ENCODE measurements around the gene PIGR. TPM values are rescaled to one million over a fixed set of nuclear protein-coding genes. Genes with fewer than 3 reads are reported as not detected.

The PIGR gene
- total and polyA plus RNA-seq, 2 of the 8 experiments (the other 6 are each of a cell fraction or from before 2014, with no cell fraction given) = not detected

GRCh38 chr1:206915030-206915735 is 31.1 kb downstream of the PIGR start:
- Histone ChIP-seq H2BK120ac (replicated peaks; ENCODE audit: low read depth, low read length) (no peak overlapping the region), H2BK12ac (ENCODE audit: low read depth, low read length) (no peak overlapping the region), H3K23me2 (ENCODE audit: low read depth, low read length) (no peaks in the 10 kb centered on the region; the same call in 1 of the 2 replicates), H3K23ac (ENCODE audit: insufficient read length) (no peak overlapping the region), H4K8ac (ENCODE audit: extremely low read depth, insufficient read depth, low read length) (no peak overlapping the region), H3K18ac (ENCODE audit: extremely low read depth, low read length) (no peak overlapping the region), H3K27me3 (replicated peaks in 1 of 4; ENCODE audit: control insufficient read depth in 3 of 4, extremely low read depth in 1 of 4, insufficient read depth in 3 of 4, low read length in 3 of 4) (peaks cover 2 to 6% (median 5%) of the 10 kb centered on the region in 4 experiments), H3K14ac (ENCODE audit: insufficient read length) (no peak overlapping the region), H3K56ac (replicated peaks; ENCODE audit: insufficient read length, low read depth, low read length) (no peak overlapping the region), H3K4ac (replicated peaks; ENCODE audit: insufficient read length, low read depth, low read length) (no peak overlapping the region), H2BK15ac (ENCODE audit: low read length) (no peak overlapping the region), H3K9me3 (ENCODE audit: insufficient read depth in 2 of 2, low read depth in 1 of 2, low read length in 1 of 2) (no peaks in the 10 kb centered on the region), H2AFZ (ENCODE audit: low read length) (no peak overlapping the region), H2BK5ac (ENCODE audit: low read depth, low read length) (no peak overlapping the region), H4K91ac (replicated peaks; ENCODE audit: insufficient read length, low read length) (no peak overlapping the region), H4K20me1 (replicated peaks in 1 of 2; ENCODE audit: control insufficient read depth in 1 of 2, insufficient read depth in 2 of 2, low read length in 2 of 2) (no peaks in the 10 kb centered on the region), H3K27ac (ENCODE audit: low read depth, low read length) (no peak overlapping the region), H3K4me1 (replicated peaks in 1 of 4; ENCODE audit: control insufficient read depth in 3 of 4, insufficient read depth in 4 of 4, low read length in 3 of 4) (no peaks in the 10 kb centered on the region), H3K4me2 (ENCODE audit: insufficient read depth in 1 of 2, low read depth in 2 of 2, low read length in 2 of 2) (no peak overlapping the region), H2AK5ac (ENCODE audit: low read depth, low read length) (no peak overlapping the region), H2BK20ac (ENCODE audit: low read length) (no peak overlapping the region), H3K4me3 (ENCODE audit: extremely low read depth in 1 of 4, insufficient read depth in 2 of 4, low read depth in 3 of 4, low read length in 4 of 4) (no peak overlapping the region), H3K36me3 (ENCODE audit: control insufficient read depth in 2 of 4, insufficient read depth in 4 of 4, low read length in 3 of 4) (no peaks in the 10 kb centered on the region), H3K79me1 (ENCODE audit: low read depth, low read length) (no peaks in the 10 kb centered on the region), H4K5ac (ENCODE audit: insufficient read length, low read depth, low read length) (no peak overlapping the region), H3K9ac (replicated peaks in 1 of 4; ENCODE audit: extremely low read depth in 1 of 4, low read depth in 3 of 4, low read length in 3 of 4) (no peak overlapping the region), H3K79me2 (ENCODE audit: control insufficient read depth in 1 of 2, insufficient read depth in 2 of 2, low read length in 2 of 2) (no peaks in the 10 kb centered on the region)
- WGBS, 2 experiments (ENCODE audit: extremely low coverage in 1 of 2, insufficient coverage in 1 of 2, insufficient read length in 1 of 2, insufficient replicate concordance in 2 of 2, low coverage in 1 of 2, low lambda C conversion rate in 2 of 2, missing lambda C conversion rate in 1 of 2) = 88% methylated on average over 15 of the region's 15 CpGs; no CpG with 5 or more reads in 1 of the 2 experiments
- ChIA-PET POLR2A (ENCODE audit: partially characterized antibody) (no interaction called here), CTCF (ENCODE audit: partially characterized antibody) (interaction anchor here (0.7 to 12.9 kb wide), 8 partner anchors 14 to 188 kb away, joined by 3 to 180 read pairs (median 22); no protein-coding TSS in a partner anchor)
- FAIRE-seq = no peak
- no peak for DNase-seq (ENCODE audit: low read depth in 1 of 2, low spot score in 2 of 2)
- no peak for TF ChIP-seq POLR2AphosphoS5 (IDR thresholded peaks at IDR 0.05; ENCODE audit: low read depth, low read length)
- TF ChIP-seq KDM5A (IDR thresholded peaks at IDR 0.05; ENCODE audit: low read length) = no peak
- no peak for TF ChIP-seq TAF7 (optimal IDR thresholded peaks at IDR 0.05; ENCODE audit: borderline replicate concordance, low read depth, low read length)
- TF ChIP-seq POU5F1 (IDR thresholded peaks at IDR 0.05; ENCODE audit: low read depth, low read length) = no peak
- no peak for TF ChIP-seq FOSL1 (IDR thresholded peaks at IDR 0.05; ENCODE audit: insufficient read depth, low read depth, low read length)
- TF ChIP-seq SUZ12 (IDR thresholded peaks at IDR 0.05; ENCODE audit: low read length) = no peak
- no peak for TF ChIP-seq KDM4A (IDR thresholded peaks at IDR 0.05; ENCODE audit: low read depth, low read length, severe bottlenecking)
- TF ChIP-seq GABPA (IDR thresholded peaks at IDR 0.05; ENCODE audit: borderline replicate concordance, insufficient read depth, low read length) = no peak
- TF ChIP-seq JUND (IDR thresholded peaks at IDR 0.05; ENCODE audit: low read length) = no peak
- TF ChIP-seq BACH1 (IDR thresholded peaks at IDR 0.05; ENCODE audit: low read length) = no peak
- no peak for TF ChIP-seq JUN (IDR thresholded peaks at IDR 0.05; ENCODE audit: low read depth, low read length)
- TF ChIP-seq SP2 (IDR thresholded peaks at IDR 0.05; ENCODE audit: low read length) = no peak
- no peak for TF ChIP-seq RNF2 (IDR thresholded peaks at IDR 0.05; ENCODE audit: borderline replicate concordance, low read depth, low read length, missing control alignments, poor library complexity, severe bottlenecking)
- TF ChIP-seq MAFK (IDR thresholded peaks at IDR 0.05; ENCODE audit: low read depth, low read length) = no peak
